ENCODE data around the gene TLK1.
"Not testable (repeated sequence)": the region's sequence is repeated elsewhere in the genome, so short reads cannot be mapped to it uniquely, and the experiment has no call there.

Gene TLK1

GRCh38 chr2:171139860-171140259, 20.8 kb downstream of the TLK1 start:
- no peak for DNase-seq

- DNase-seq = no peak
These were observed 24.7 kb downstream of the TLK1 start for GRCh38 chr2:171136024-171136423.

GRCh38 chr2:171134624-171135230, 26.0 kb downstream of the TLK1 start:
- peak; percentile 11 for DNase-seq

- DNase-seq = no peak
These were observed 28.6 kb downstream of the TLK1 start for GRCh38 chr2:171132086-171132485.

GRCh38 chr2:171128461-171128860, 32.2 kb downstream of the TLK1 start:
- DNase-seq = no peak

GRCh38 chr2:171124541-171124940, 36.2 kb downstream of the TLK1 start:
- DNase-seq = no peak

- DNase-seq = no peak
These were observed 51.1 kb downstream of the TLK1 start for GRCh38 chr2:171109571-171109970.

GRCh38 chr2:171109020-171109419, 51.7 kb downstream of the TLK1 start:
- no peak for DNase-seq

- no peak for DNase-seq
These were observed 52.9 kb downstream of the TLK1 start for GRCh38 chr2:171107803-171108202.

GRCh38 chr2:171104379-171104778, 56.3 kb downstream of the TLK1 start:
- no peak for DNase-seq

GRCh38 chr2:171102802-171103201, 57.9 kb downstream of the TLK1 start:
- no peak for DNase-seq

- no peak for DNase-seq
These were observed 60.3 kb downstream of the TLK1 start for GRCh38 chr2:171100370-171100769.

GRCh38 chr2:171098607-171099006, 62.1 kb downstream of the TLK1 start:
- no peak for DNase-seq

- DNase-seq = no peak
These were observed 65.6 kb downstream of the TLK1 start for GRCh38 chr2:171095014-171095582.

- DNase-seq = not testable (repeated sequence)
These were observed 69.2 kb downstream of the TLK1 start for GRCh38 chr2:171091517-171091916.

- no peak for DNase-seq
These were observed 71.2 kb downstream of the TLK1 start for GRCh38 chr2:171089489-171089888.

- no peak for DNase-seq
These were observed 72.4 kb downstream of the TLK1 start for GRCh38 chr2:171088057-171088834.

- no peak for DNase-seq
These were observed 73.1 kb downstream of the TLK1 start for GRCh38 chr2:171087547-171087946.

- no peak for DNase-seq
These were observed 74.1 kb downstream of the TLK1 start for GRCh38 chr2:171086352-171087290.

- DNase-seq = peak; percentile 30
These were observed 76.6 kb downstream of the TLK1 start for GRCh38 chr2:171084128-171084527.

GRCh38 chr2:171083451-171083850, 77.2 kb downstream of the TLK1 start:
- peak; percentile 92 for DNase-seq

- DNase-seq = no peak
These were observed 79.0 kb downstream of the TLK1 start for GRCh38 chr2:171081649-171082111.

- no peak for DNase-seq
These were observed 80.1 kb downstream of the TLK1 start for GRCh38 chr2:171080607-171081006.
